ENCODE measurements around the gene SLC30A5.
"Not testable (repeated sequence)": the region's sequence is repeated elsewhere in the genome, so short reads cannot be mapped to it uniquely, and the experiment has no call there.

Gene SLC30A5

GRCh38 chr5:69093771-69094482 lies at the start of gene SLC30A5:
Gene SLC30A5, plus strand, starts transcription at chr5:69094014. Its CDS starts 242 bp downstream, at chr5:69094256.
- peak; percentile 96 for TF ChIP-seq CTCF (conservative IDR thresholded peaks at IDR 0.05; ENCODE audit: low read length)
- H3K4me3 ChIP-seq (ENCODE audit: low read length): peak within 1 kb of the TSS; percentile 84
- peak; percentile 100 for DNase-seq (ENCODE audit: low read depth)

DNA sequence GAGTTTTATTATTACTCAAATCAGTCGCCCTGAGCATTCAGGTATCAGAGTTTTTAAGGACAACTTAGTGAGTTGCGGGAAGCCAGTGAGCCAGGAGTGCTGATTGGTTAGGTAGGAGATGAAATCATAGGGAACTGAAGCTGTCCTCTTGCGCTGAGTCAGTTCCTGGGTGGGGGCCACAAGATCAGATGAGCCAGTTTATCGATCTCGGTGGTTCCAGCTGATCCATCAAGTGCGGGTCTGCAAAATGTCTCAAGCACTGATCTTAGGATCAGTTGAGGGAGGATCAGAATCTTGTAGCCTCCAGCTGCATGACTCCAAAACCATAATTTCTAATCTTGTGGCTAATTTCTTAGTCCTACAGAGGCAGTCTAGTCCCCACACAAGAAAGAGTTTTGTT lies 48.6 kb upstream of the SLC30A5 start:
- not testable (repeated sequence) for DNase-seq (ENCODE audit: low read depth); H3K4me3 ChIP-seq (ENCODE audit: low read length)

DNA sequence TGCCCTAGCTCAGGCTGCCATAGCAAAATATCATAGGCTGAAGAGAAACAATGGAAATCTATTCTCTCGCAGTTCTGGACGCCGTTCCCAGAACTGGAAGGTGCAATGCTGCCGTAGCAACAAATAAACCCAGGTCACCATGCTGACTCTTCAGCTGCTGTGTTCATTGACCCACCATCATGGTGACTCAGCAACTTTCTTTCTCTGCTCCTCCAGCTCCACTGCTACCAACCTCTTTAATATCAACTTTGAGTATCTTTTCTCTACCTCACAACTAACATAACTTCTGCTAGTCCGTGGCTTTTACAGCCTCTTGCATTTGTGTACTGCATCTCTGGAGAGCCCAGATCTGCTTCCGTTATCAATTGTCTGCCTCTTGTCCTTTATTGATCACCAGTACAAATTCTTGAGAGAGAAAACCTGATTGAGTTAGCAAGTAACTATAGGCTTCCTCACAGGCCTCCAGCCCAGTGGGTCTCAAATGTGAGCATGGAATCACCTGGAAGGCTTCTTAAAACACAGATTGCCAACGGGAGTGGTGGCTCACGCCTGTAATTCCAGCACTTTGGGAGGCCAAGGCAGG lies 47.3 kb upstream of the SLC30A5 start:
- no peak for TF ChIP-seq CTCF (conservative IDR thresholded peaks at IDR 0.05; ENCODE audit: low read length)
- no peak overlapping the region for H3K4me3 ChIP-seq (ENCODE audit: low read length)
- DNase-seq (ENCODE audit: low read depth): peak; percentile 15

GRCh38 chr5:69048230-69048629 lies 45.6 kb upstream of the SLC30A5 start:
- TF ChIP-seq CTCF (conservative IDR thresholded peaks at IDR 0.05; ENCODE audit: low read length): peak; percentile 48
- no peak overlapping the region for H3K4me3 ChIP-seq (ENCODE audit: low read length)
- DNase-seq (ENCODE audit: low read depth): peak; percentile 4

DNA sequence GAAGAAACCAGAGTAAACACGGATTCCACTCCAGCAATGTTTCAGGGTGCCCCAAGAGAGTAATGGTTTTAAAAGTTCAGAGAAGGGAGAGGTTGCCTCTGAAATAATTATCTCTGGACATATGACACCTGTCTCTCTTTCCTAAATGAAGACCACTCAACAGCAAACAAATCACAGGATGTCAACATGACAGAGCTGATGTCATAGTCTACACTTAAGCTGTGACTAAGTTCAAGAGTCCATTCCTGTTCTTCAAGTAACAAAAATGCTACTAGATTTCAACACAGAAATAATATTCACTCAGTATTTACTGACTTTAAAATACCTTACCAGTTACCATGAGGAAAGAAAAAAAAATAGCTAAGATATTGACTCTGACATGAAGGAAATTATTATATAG lies 44.7 kb upstream of the SLC30A5 start:
- TF ChIP-seq CTCF (conservative IDR thresholded peaks at IDR 0.05; ENCODE audit: low read length): no peak
- H3K4me3 ChIP-seq (ENCODE audit: low read length): no peak overlapping the region
- no peak for DNase-seq (ENCODE audit: low read depth)

DNA sequence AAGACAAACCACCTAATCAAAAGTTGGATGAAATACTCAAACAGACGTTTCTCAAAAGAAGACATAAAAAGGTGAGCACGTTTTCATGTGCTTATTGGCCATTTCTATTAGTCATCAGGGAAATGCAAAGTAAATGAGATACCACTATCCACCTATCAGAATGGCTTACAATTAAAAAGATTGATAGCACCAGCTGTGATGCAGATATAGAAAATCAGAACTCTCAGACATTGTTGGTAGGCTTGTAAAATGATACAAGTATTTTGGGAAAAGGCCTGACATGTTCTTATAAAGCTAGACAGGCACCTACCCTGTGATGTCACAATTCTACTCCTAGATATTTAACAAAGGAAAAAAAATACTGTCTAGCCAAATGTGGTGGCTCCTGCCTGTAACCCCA lies 44.0 kb upstream of the SLC30A5 start:
- TF ChIP-seq CTCF (conservative IDR thresholded peaks at IDR 0.05; ENCODE audit: low read length): no peak
- DNase-seq (ENCODE audit: low read depth): no peak
- no peak overlapping the region for H3K4me3 ChIP-seq (ENCODE audit: low read length)

- H3K4me3 ChIP-seq (ENCODE audit: low read length): no peak overlapping the region
- no peak for TF ChIP-seq CTCF (conservative IDR thresholded peaks at IDR 0.05; ENCODE audit: low read length)
- no peak for DNase-seq (ENCODE audit: low read depth)
These were observed 43.6 kb upstream of the SLC30A5 start for GRCh38 chr5:69050214-69050613.
